ENCODE results near the gene PHACTR1.

DNA sequence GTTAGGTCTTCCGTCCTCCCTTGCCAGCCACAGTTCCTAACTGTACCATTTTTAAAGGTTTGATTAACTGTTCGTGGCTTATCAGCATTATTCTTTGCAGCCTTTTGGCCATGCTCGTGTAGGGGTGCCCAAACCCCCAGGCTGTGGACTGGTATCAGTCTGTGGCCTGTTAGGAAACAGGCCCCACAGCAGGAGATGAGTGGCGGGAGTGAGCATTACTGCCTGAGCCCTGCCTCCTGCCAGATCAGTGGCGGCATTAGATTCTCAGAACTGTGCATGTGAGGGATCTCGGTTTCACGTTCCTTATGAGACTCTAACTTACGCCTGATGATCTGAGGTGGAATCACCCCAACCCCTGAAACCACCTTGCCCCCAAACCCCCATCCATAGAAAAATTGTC lies 532.4 kb downstream of the PHACTR1 start:
- TF ChIP-seq, protein P1, sequence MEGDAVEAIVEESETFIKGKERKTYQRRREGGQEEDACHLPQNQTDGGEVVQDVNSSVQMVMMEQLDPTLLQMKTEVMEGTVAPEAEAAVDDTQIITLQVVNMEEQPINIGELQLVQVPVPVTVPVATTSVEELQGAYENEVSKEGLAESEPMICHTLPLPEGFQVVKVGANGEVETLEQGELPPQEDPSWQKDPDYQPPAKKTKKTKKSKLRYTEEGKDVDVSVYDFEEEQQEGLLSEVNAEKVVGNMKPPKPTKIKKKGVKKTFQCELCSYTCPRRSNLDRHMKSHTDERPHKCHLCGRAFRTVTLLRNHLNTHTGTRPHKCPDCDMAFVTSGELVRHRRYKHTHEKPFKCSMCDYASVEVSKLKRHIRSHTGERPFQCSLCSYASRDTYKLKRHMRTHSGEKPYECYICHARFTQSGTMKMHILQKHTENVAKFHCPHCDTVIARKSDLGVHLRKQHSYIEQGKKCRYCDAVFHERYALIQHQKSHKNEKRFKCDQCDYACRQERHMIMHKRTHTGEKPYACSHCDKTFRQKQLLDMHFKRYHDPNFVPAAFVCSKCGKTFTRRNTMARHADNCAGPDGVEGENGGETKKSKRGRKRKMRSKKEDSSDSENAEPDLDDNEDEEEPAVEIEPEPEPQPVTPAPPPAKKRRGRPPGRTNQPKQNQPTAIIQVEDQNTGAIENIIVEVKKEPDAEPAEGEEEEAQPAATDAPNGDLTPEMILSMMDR (IDR thresholded peaks at IDR 0.05; ENCODE audit: insufficient read depth, low read depth, low read length) = no peak
- TF ChIP-seq EZH2 (IDR thresholded peaks at IDR 0.05; ENCODE audit: insufficient read depth, low read length) = no peak

All from astrocyte (in vitro differentiated cells and primary cell).